HG03175 (cell line): ENCODE results near the gene ADH7.

Experiments
- ATAC-seq: cut with Tn5 transposase; IDR thresholded peaks from one replicate; pipeline ENCODE4 v1.9.1; 2021; ENCODE audit warnings: mild to moderate bottlenecking, moderate library complexity; ENCODE audit not compliant: unreplicated experiment

ADH7 gene

GRCh38 chr4:99435154-99435553 lies at the start of gene ADH7:
TSS of gene ADH7 (minus strand) at chr4:99435342. CDS start at chr4:99435233, 109 bp downstream.
- ATAC-seq, result no peak

- no peak for ATAC-seq
These were observed 48.5 kb upstream of the ADH7 start for GRCh38 chr4:99483636-99484035.

GRCh38 chr4:99473131-99473530 lies 38.0 kb upstream of the ADH7 start:
- ATAC-seq, result no peak

GRCh38 chr4:99471896-99472295 lies 36.8 kb upstream of the ADH7 start:
- no peak for ATAC-seq

- ATAC-seq, result no peak
These were observed 36.2 kb upstream of the ADH7 start for GRCh38 chr4:99471349-99471748.

- no peak for ATAC-seq
These were observed 33.7 kb upstream of the ADH7 start for GRCh38 chr4:99468889-99469288.

GRCh38 chr4:99467887-99468286 lies 32.7 kb upstream of the ADH7 start:
- ATAC-seq, result no peak

- no peak for ATAC-seq
These were observed 28.4 kb upstream of the ADH7 start for GRCh38 chr4:99463566-99463965.

- peak; percentile 92 for ATAC-seq
These were observed 27.8 kb upstream of the ADH7 start for GRCh38 chr4:99462875-99463464.

- ATAC-seq, result no peak
These were observed 26.7 kb upstream of the ADH7 start for GRCh38 chr4:99461623-99462401.

- peak; percentile 40 for ATAC-seq
These were observed 24.5 kb upstream of the ADH7 start for GRCh38 chr4:99459546-99460042.

GRCh38 chr4:99458911-99459447 lies 23.8 kb upstream of the ADH7 start:
- ATAC-seq, result no peak

- no peak for ATAC-seq
These were observed 22.5 kb upstream of the ADH7 start for GRCh38 chr4:99457676-99458075.

- no peak for ATAC-seq
These were observed 22.1 kb upstream of the ADH7 start for GRCh38 chr4:99457270-99457669.

GRCh38 chr4:99447513-99447912 lies 12.4 kb upstream of the ADH7 start:
- peak; percentile 23 for ATAC-seq

GRCh38 chr4:99447079-99447478 lies 11.9 kb upstream of the ADH7 start:
- peak; percentile 95 for ATAC-seq

- no peak for ATAC-seq
These were observed 3.3 kb upstream of the ADH7 start for GRCh38 chr4:99438405-99438780.

- ATAC-seq, result no peak
These were observed 2.7 kb upstream of the ADH7 start for GRCh38 chr4:99437723-99438404.

- no peak for ATAC-seq
These were observed 2.0 kb upstream of the ADH7 start for GRCh38 chr4:99436976-99437722.

GRCh38 chr4:99436462-99436861 lies 1.3 kb upstream of the ADH7 start:
- no peak for ATAC-seq

- ATAC-seq, result no peak
These were observed 5.0 kb downstream of the ADH7 start for GRCh38 chr4:99430106-99430505.
